ENCODE results near the gene RCOR2.

The RCOR2 gene

GRCh38 chr11:63889344-63889743 lies 27.6 kb downstream of the RCOR2 start:
- Mint-ChIP-seq H3K27me3 (ENCODE audit: low read depth) (peaks cover 3% of the 10 kb centered on the region), H3K27ac (peak overlapping the region; percentile 18 to 96 (median 90)), H3K9me3 (peaks cover 6% of the 10 kb centered on the region), H3K36me3 (ENCODE audit: low read depth) (peaks cover 12% of the 10 kb centered on the region), H3K4me1 (peaks cover 32% of the 10 kb centered on the region), H3K4me3 (peak overlapping the region in 2 of 3 experiments; percentile 50 to 68)
- no peak for TF ChIP-seq CTCF (IDR thresholded peaks at IDR 0.05; ENCODE audit: unreplicated experiment in 3 of 3)

GRCh38 chr11:63888170-63889086 lies 28.5 kb downstream of the RCOR2 start:
- peaks cover 37% of the 10 kb centered on the region for H3K4me1 Mint-ChIP-seq
- peak overlapping the region; percentile 90 to 96 (median 96) for H3K27ac Mint-ChIP-seq
- peak overlapping the region; percentile 6 to 68 (median 62) for H3K4me3 Mint-ChIP-seq
- peaks cover 3% of the 10 kb centered on the region for H3K27me3 Mint-ChIP-seq (ENCODE audit: low read depth)
- H3K36me3 Mint-ChIP-seq (ENCODE audit: low read depth): peaks cover 6% of the 10 kb centered on the region
- no peak for TF ChIP-seq CTCF (IDR thresholded peaks at IDR 0.05; ENCODE audit: unreplicated experiment in 3 of 3)
- H3K9me3 Mint-ChIP-seq: peaks cover 3% of the 10 kb centered on the region

- peak overlapping the region; percentile 78 to 96 (median 90) for H3K27ac Mint-ChIP-seq
- no peak for TF ChIP-seq CTCF (IDR thresholded peaks at IDR 0.05; ENCODE audit: unreplicated experiment in 3 of 3)
- peaks cover 3% of the 10 kb centered on the region for H3K27me3 Mint-ChIP-seq (ENCODE audit: low read depth)
- H3K4me3 Mint-ChIP-seq: peak overlapping the region in 2 of 3 experiments; percentile 26 to 61
- peaks cover 3% of the 10 kb centered on the region for H3K36me3 Mint-ChIP-seq (ENCODE audit: low read depth)
- no peaks in the 10 kb centered on the region for H3K9me3 Mint-ChIP-seq
- peaks cover 37% of the 10 kb centered on the region for H3K4me1 Mint-ChIP-seq
These were observed 29.5 kb downstream of the RCOR2 start for GRCh38 chr11:63887386-63887999.

GRCh38 chr11:63884196-63884932 lies 32.6 kb downstream of the RCOR2 start:
- Mint-ChIP-seq H3K4me3 (no peak overlapping the region), H3K9me3 (no peaks in the 10 kb centered on the region), H3K4me1 (peaks cover 46% of the 10 kb centered on the region), H3K36me3 (ENCODE audit: low read depth) (no peaks in the 10 kb centered on the region), H3K27me3 (ENCODE audit: low read depth) (peaks cover 3% of the 10 kb centered on the region), H3K27ac (peak overlapping the region in 1 of 3 experiments; percentile 45)
- TF ChIP-seq CTCF (IDR thresholded peaks at IDR 0.05; ENCODE audit: unreplicated experiment in 3 of 3): no peak

- Mint-ChIP-seq H3K27ac (peak overlapping the region in 1 of 3 experiments; percentile 45), H3K36me3 (ENCODE audit: low read depth) (no peaks in the 10 kb centered on the region), H3K4me1 (peaks cover 45% of the 10 kb centered on the region), H3K4me3 (no peak overlapping the region), H3K9me3 (no peaks in the 10 kb centered on the region), H3K27me3 (ENCODE audit: low read depth) (peaks cover 3% of the 10 kb centered on the region)
- TF ChIP-seq CTCF (IDR thresholded peaks at IDR 0.05; ENCODE audit: unreplicated experiment in 3 of 3): no peak
These were observed 33.2 kb downstream of the RCOR2 start for GRCh38 chr11:63883791-63884190.
